ENCODE measurements around the gene MLEC. TPM values are rescaled to one million over a fixed set of nuclear protein-coding genes. Genes with fewer than 3 reads are reported as not detected.

Gene MLEC
- total and polyA plus RNA-seq, 2 of the 13 experiments (the other 11 are each of a cell fraction or from before 2014, with no cell fraction given) = 49.8 to 156 TPM

DNA sequence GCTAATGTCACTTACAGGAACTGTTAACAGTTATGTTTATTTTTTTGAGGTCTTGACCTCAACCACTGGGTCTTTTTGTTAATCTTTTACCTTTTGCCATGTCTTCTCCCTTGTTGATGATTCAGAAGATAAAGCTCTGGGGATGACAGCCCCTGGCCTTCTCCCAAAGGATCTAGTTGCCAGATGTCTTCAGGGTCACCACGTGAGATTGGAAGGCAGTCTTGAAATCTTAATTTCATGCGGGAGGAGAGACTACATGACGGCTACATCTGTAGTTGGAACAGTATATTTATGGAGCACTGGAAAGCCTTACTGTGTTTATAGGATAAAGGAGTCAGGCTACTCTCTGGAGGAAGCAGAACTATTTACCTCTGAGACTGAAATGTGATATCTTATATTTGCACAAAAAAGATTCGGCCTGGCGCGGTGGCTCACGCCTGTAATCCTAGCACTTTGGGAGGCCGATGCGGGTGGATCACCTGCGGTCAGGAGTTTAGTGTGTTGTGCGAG, 5.6 kb downstream of the MLEC start:
- Histone ChIP-seq H3K36me3 (replicated peaks in 1 of 2; ENCODE audit: control insufficient read depth in 1 of 2, insufficient read depth in 2 of 2, low read length in 2 of 2) (peaks cover 18 to 45% of the 10 kb centered on the region in 2 experiments), H3K4me1 (ENCODE audit: insufficient read depth, low read length) (peaks cover 54% of the 10 kb centered on the region), H3K79me2 (ENCODE audit: insufficient read depth, low read length) (peaks cover 76% of the 10 kb centered on the region), H3K27ac (ENCODE audit: extremely low read length, insufficient read depth, low read length) (peak overlapping the region; percentile 72), H3K4me2 (ENCODE audit: low read depth, low read length) (peak overlapping the region; percentile 86), H2AFZ (ENCODE audit: low read length) (no peak overlapping the region), H3K27me3 (ENCODE audit: control insufficient read depth in 1 of 2, insufficient read depth in 2 of 2, low read length in 2 of 2) (no peaks in the 10 kb centered on the region), H3K9me3 (ENCODE audit: low read length) (no peaks in the 10 kb centered on the region), H4K20me1 (ENCODE audit: insufficient read depth, low read length) (peaks cover 40% of the 10 kb centered on the region), H3K4me3 (replicated peaks in 1 of 3; ENCODE audit: insufficient read depth in 1 of 3, low read depth in 2 of 3, low read length in 3 of 3) (peak overlapping the region in 1 of 3 experiments; percentile 15; a peak in 1 of 6 replicates), H3K9ac (ENCODE audit: insufficient read depth, low read depth, low read length) (no peak overlapping the region; the same call in 1 of the 2 replicates)
- FAIRE-seq (peak; percentile 96), ATAC-seq (peak; percentile 51), DNase-seq (ENCODE audit: low spot score) (peak; percentile 70)
- 42% methylated on average over 11 of the region's 11 CpGs for whole genome bisulfite sequencing (ENCODE audit: low lambda C conversion rate)
- BruUV-seq (replicated peaks) = no TSS peak
- in situ Hi-C loops (cut with HindIII; ENCODE audit: extremely low pct_ligation_motif_present, low pct_unique_long_range_greater_than_20kb) = no loop called here
- ChIA-PET POLR2A (interaction anchor here (0.6 to 1.5 kb wide), 5 partner anchors 8 to 288 kb away, joined by 3 to 8 read pairs (median 4); partner anchors contain the start of gene UNC119B), CTCF (ENCODE audit: low intra/inter-chr PET ratio, low total read pairs) (no interaction called here)
- intact Hi-C loops (cut with micrococcal nuclease; ENCODE audit: unreplicated experiment) = no loop called here
- TF ChIP-seq CCDC6 (CRISPR knock-in tag; IDR thresholded peaks at IDR 0.05) (peak; percentile 30; the same call in 1 of the 2 replicates), ZFP36L2 (CRISPR knock-in tag; IDR thresholded peaks at IDR 0.05) (no peak), DMAP1 (CRISPR knock-in tag; IDR thresholded peaks at IDR 0.05) (no peak), SIX1 (CRISPR knock-in tag; IDR thresholded peaks at IDR 0.05; ENCODE audit: borderline replicate concordance) (peak; percentile 57; the same call in 1 of the 2 replicates), CBX2 (IDR thresholded peaks at IDR 0.05; ENCODE audit: low read depth, low read length) (no peak), CBX2 (CRISPR knock-in tag; IDR thresholded peaks at IDR 0.05; ENCODE audit: low read depth) (no peak), NR1H2 (CRISPR knock-in tag; IDR thresholded peaks at IDR 0.05; ENCODE audit: borderline replicate concordance, low read depth) (no peak), KDM6A (CRISPR knock-in tag; IDR thresholded peaks at IDR 0.05; ENCODE audit: low read depth) (peak; percentile 33; the same call in 1 of the 2 replicates), FOXK1 (CRISPR knock-in tag; IDR thresholded peaks at IDR 0.05; ENCODE audit: borderline replicate concordance, low read depth) (peak; percentile 45; the same call in 1 of the 2 replicates), ZNF589 (CRISPR knock-in tag; conservative IDR thresholded peaks at IDR 0.05) (no peak), ZNF570 (CRISPR knock-in tag; IDR thresholded peaks at IDR 0.05; ENCODE audit: borderline replicate concordance) (no peak), ZSCAN21 (CRISPR knock-in tag; IDR thresholded peaks at IDR 0.05; ENCODE audit: borderline replicate concordance) (no peak), ZNF562 (CRISPR knock-in tag; IDR thresholded peaks at IDR 0.05; ENCODE audit: borderline replicate concordance) (no peak), CENPT (CRISPR knock-in tag; IDR thresholded peaks at IDR 0.05; ENCODE audit: low read depth) (no peak), KLF11 (CRISPR knock-in tag; IDR thresholded peaks at IDR 0.05) (no peak), NFKBIZ (CRISPR knock-in tag; IDR thresholded peaks at IDR 0.05) (no peak), HDAC1 (CRISPR knock-in tag; IDR thresholded peaks at IDR 0.05) (0 out of 2 replicates have a peak, but pooled peaks have one; percentile 31), ZNF354B (CRISPR knock-in tag; IDR thresholded peaks at IDR 0.05) (no peak), ZNF839 (CRISPR knock-in tag; IDR thresholded peaks at IDR 0.05; ENCODE audit: borderline replicate concordance) (no peak)
- TF ChIP-seq, protein P1, sequence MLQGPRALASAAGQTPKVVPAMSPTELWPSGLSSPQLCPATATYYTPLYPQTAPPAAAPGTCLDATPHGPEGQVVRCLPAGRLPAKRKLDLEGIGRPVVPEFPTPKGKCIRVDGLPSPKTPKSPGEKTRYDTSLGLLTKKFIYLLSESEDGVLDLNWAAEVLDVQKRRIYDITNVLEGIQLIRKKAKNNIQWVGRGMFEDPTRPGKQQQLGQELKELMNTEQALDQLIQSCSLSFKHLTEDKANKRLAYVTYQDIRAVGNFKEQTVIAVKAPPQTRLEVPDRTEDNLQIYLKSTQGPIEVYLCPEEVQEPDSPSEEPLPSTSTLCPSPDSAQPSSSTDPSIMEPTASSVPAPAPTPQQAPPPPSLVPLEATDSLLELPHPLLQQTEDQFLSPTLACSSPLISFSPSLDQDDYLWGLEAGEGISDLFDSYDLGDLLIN (CRISPR knock-in tag; IDR thresholded peaks at IDR 0.05; ENCODE audit: borderline replicate concordance) = no peak
- TF ChIP-seq, protein P2, sequence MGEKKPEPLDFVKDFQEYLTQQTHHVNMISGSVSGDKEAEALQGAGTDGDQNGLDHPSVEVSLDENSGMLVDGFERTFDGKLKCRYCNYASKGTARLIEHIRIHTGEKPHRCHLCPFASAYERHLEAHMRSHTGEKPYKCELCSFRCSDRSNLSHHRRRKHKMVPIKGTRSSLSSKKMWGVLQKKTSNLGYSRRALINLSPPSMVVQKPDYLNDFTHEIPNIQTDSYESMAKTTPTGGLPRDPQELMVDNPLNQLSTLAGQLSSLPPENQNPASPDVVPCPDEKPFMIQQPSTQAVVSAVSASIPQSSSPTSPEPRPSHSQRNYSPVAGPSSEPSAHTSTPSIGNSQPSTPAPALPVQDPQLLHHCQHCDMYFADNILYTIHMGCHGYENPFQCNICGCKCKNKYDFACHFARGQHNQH (CRISPR knock-in tag; IDR thresholded peaks at IDR 0.05) = no peak
- TF ChIP-seq, protein P3, sequence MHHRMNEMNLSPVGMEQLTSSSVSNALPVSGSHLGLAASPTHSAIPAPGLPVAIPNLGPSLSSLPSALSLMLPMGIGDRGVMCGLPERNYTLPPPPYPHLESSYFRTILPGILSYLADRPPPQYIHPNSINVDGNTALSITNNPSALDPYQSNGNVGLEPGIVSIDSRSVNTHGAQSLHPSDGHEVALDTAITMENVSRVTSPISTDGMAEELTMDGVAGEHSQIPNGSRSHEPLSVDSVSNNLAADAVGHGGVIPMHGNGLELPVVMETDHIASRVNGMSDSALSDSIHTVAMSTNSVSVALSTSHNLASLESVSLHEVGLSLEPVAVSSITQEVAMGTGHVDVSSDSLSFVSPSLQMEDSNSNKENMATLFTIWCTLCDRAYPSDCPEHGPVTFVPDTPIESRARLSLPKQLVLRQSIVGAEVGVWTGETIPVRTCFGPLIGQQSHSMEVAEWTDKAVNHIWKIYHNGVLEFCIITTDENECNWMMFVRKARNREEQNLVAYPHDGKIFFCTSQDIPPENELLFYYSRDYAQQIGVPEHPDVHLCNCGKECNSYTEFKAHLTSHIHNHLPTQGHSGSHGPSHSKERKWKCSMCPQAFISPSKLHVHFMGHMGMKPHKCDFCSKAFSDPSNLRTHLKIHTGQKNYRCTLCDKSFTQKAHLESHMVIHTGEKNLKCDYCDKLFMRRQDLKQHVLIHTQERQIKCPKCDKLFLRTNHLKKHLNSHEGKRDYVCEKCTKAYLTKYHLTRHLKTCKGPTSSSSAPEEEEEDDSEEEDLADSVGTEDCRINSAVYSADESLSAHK (CRISPR knock-in tag; IDR thresholded peaks at IDR 0.05; ENCODE audit: borderline replicate concordance) = no peak
